ENCODE data around the gene GRB10.

GRCh38 chr7:50828116-50828515 is 45.4 kb upstream of the GRB10 start:
- TF ChIP-seq EP300 (IDR thresholded peaks at IDR 0.05) (no peak), CTCF (IDR thresholded peaks at IDR 0.05) (no peak), POLR2A (IDR thresholded peaks at IDR 0.05) (no peak), POLR2AphosphoS5 (IDR thresholded peaks at IDR 0.05) (no peak)

All from gastroesophageal sphincter (tissue), 3 donors.